BJ (cell line): ENCODE measurements around the gene VMO1. TPM values are rescaled to one million over a fixed set of nuclear protein-coding genes. Genes with fewer than 3 reads are reported as not detected.

Experiments used
- CTCF ChIA-PET: fragments of 350-600 bp; formaldehyde crosslinking; extraction: SDS; loops from one replicate; lab custom pipeline; 2021; ENCODE audit warnings: antibody characterized with exemption, inconsistent platforms; lab: Yijun Ruan, JAX
- POLR2A ChIA-PET: fragments of 300-600 bp; sonication (Branson Sonifier 250); formaldehyde crosslinking; extraction: SDS; loops from one replicate; lab custom pipeline; 2021; ENCODE audit warnings: antibody characterized with exemption; lab: Charles Lee
- DNase-seq: peaks from one replicate; pipeline ENCODE4 v3.0.0-alpha.2; 2011; ENCODE audit warnings: low read depth
- H3K27me3 ChIP-seq: 2 replicates; pipeline ENCODE4 v1.6.0; 2011; ENCODE audit warnings: low read length; ENCODE audit not compliant: control insufficient read depth, insufficient read depth
- H3K36me3 ChIP-seq: 2 replicates; pipeline ENCODE4 v1.5.1; 2011; ENCODE audit warnings: low read length; ENCODE audit not compliant: control insufficient read depth, insufficient read depth
- H3K4me3 ChIP-seq: 2 replicates; pipeline ENCODE4 v1.5.1; 2011; ENCODE audit warnings: low read depth, mild to moderate bottlenecking, control low read depth, low read length
- polyA plus RNA-seq: library from polyadenylated mRNA; depleted of rRNA; stranded (reverse); fragments of >200 nt; gene quantifications from 2 replicates; pipeline ENCODE4 v1.2.3, GENCODE V29; 2011
- TF ChIP-seq, protein P1 (sequence below): IDR thresholded peaks from 2 replicates; pipeline ENCODE4 v1.5.1; 2011; ENCODE audit warnings: low read depth, mild to moderate bottlenecking, control low read depth, inconsistent platforms, low read length, moderate library complexity; ENCODE audit not compliant: insufficient read depth

The VMO1 gene
- polyA plus RNA-seq, 1 experiment, result 0.92 TPM

- no peak for DNase-seq
These were observed 13.9 kb downstream of the VMO1 start for GRCh38 chr17:4772235-4772613.

GRCh38 chr17:4771519-4772234, 14.5 kb downstream of the VMO1 start, which contains the start of gene TM4SF5:
Gene TM4SF5, plus strand, starts transcription at chr17:4771886. Its CDS starts 37 bp downstream, at chr17:4771923.
- no peaks in the 10 kb centered on the region for H3K36me3 ChIP-seq
- H3K4me3 ChIP-seq, result no peak within 1 kb of the TSS
- H3K27me3 ChIP-seq, result peaks cover 8% of the 10 kb centered on the region
- no peak for DNase-seq
- ChIA-PET CTCF (interaction anchor here (1.3 kb wide), 1 partner anchor 16 kb away, joined by 4 read pairs; no protein-coding TSS in a partner anchor), POLR2A (no interaction called here)
- TF ChIP-seq, protein P1, sequence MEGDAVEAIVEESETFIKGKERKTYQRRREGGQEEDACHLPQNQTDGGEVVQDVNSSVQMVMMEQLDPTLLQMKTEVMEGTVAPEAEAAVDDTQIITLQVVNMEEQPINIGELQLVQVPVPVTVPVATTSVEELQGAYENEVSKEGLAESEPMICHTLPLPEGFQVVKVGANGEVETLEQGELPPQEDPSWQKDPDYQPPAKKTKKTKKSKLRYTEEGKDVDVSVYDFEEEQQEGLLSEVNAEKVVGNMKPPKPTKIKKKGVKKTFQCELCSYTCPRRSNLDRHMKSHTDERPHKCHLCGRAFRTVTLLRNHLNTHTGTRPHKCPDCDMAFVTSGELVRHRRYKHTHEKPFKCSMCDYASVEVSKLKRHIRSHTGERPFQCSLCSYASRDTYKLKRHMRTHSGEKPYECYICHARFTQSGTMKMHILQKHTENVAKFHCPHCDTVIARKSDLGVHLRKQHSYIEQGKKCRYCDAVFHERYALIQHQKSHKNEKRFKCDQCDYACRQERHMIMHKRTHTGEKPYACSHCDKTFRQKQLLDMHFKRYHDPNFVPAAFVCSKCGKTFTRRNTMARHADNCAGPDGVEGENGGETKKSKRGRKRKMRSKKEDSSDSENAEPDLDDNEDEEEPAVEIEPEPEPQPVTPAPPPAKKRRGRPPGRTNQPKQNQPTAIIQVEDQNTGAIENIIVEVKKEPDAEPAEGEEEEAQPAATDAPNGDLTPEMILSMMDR, result no peak

More at GRCh38 chr17:4772235-4772613, 13.9 kb downstream of the VMO1 start:
- ChIA-PET POLR2A (no interaction called here), CTCF (no interaction called here)
- peaks cover 8% of the 10 kb centered on the region for H3K27me3 ChIP-seq
- no peaks in the 10 kb centered on the region for H3K36me3 ChIP-seq
- TF ChIP-seq, protein P1, result no peak
- no peak overlapping the region for H3K4me3 ChIP-seq

DNA sequence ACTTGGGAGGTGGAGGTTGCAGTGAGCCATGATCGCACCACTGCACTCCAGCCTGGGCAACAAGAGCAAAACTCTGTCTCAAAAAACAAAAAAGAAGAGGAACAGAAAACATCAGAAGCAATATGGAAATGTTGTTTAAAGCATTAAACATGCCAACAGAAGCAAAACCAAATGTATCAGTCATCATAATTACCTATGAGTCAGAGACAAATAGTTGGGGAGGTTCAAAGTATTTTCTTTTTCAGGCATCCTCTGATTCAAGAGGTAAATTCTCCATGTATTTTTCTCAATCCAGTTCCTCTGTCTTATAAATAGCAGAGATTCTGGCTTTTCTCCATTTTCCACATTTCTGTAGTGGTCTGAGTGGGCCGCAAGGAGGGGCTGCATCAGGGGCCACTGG, 16.5 kb downstream of the VMO1 start:
- H3K27me3 ChIP-seq, result peaks cover 8% of the 10 kb centered on the region
- H3K4me3 ChIP-seq, result no peak overlapping the region
- DNase-seq, result no peak
- no peaks in the 10 kb centered on the region for H3K36me3 ChIP-seq
- CTCF ChIA-PET, result interaction anchor here (0.8 kb wide), 1 partner anchor 26 kb away, joined by 3 read pairs; no protein-coding TSS in a partner anchor
- POLR2A ChIA-PET, result no interaction called here
- TF ChIP-seq, protein P1, result no peak

- Histone ChIP-seq H3K36me3 (no peaks in the 10 kb centered on the region), H3K4me3 (no peak overlapping the region), H3K27me3 (peaks cover 6% of the 10 kb centered on the region)
- no peak for DNase-seq
- TF ChIP-seq, protein P1, result no peak
- POLR2A ChIA-PET, result no interaction called here
- CTCF ChIA-PET, result interaction anchor here (1.1 kb wide), 1 partner anchor 9 kb away, joined by 3 read pairs; no protein-coding TSS in a partner anchor
These were observed 17.9 kb downstream of the VMO1 start for GRCh38 chr17:4768298-4768697.

GRCh38 chr17:4766723-4767122, 19.4 kb downstream of the VMO1 start:
- CTCF ChIA-PET, result interaction anchor here (0.6 kb wide), 1 partner anchor 159 kb away, joined by 3 read pairs; no protein-coding TSS in a partner anchor
- Histone ChIP-seq H3K27me3 (peaks cover 3% of the 10 kb centered on the region; the same call in 1 of the 2 replicates), H3K4me3 (no peak overlapping the region), H3K36me3 (no peaks in the 10 kb centered on the region)
- TF ChIP-seq, protein P1, result no peak
- POLR2A ChIA-PET, result no interaction called here
- no peak for DNase-seq
